ENCODE results near the gene RASL10B.
"Not testable (repeated sequence)": the region's sequence is repeated elsewhere in the genome, so short reads cannot be mapped to it uniquely, and the experiment has no call there.

The RASL10B gene

GRCh38 chr17:35749560-35750412 is 18.3 kb downstream of the RASL10B start:
- Histone ChIP-seq H3K4me1 (ENCODE audit: insufficient read depth, low read length) (peaks cover 8% of the 10 kb centered on the region), H3K4me3 (ENCODE audit: low read length) (peak overlapping the region; percentile 19), H3K9me3 (ENCODE audit: low read length) (no peaks in the 10 kb centered on the region), H3K36me3 (ENCODE audit: insufficient read depth, low read length) (no peaks in the 10 kb centered on the region), H2AFZ (ENCODE audit: low read depth, low read length) (no peak overlapping the region), H3K27me3 (ENCODE audit: insufficient read depth, low read length) (peaks cover 26% of the 10 kb centered on the region)

DNA sequence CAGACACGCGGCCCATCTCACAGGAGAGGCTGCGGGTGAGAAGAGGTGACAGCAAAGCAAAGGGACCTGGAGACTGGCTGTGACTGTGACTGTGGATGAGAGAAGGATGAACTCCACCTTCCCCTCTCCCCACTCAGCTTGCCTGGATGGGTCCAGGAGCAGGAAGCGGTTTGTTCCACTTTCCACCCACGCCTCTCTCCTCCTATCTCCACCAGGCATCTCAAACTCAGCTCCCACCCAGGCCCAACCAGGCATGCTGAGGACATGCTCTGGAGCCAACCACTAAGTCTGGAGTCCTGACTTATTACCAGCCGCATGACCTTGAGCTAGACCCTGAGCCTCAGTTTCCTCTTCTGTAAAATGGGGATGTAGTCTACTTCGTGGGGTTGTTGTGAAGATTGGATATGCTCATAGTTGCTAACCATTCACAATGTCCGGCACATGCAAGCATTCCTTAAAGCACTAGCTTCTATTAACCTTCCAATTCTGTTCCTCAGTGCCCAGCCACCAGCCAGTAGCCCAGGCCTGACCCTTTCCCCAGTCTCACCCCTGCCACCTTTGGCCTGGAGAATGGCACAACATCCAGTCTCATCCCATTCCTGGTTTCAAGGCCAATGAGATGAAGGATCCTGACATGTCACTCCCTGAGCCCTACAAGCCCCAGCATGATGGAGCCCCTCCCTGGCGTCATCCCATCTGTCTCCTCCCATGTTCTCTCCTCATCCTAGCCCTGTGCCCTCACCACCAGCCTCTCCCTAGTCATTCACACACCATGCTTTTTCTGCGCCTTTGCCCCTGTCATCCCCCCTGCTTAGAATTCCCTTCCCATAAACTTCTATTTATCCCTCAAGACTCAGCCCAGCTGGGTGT is 19.3 kb downstream of the RASL10B start:
- no peak overlapping the region for H3K4me3 ChIP-seq (ENCODE audit: low read length)
- H3K4me1 ChIP-seq (ENCODE audit: insufficient read depth, low read length): peaks cover 8% of the 10 kb centered on the region
- H3K9me3 ChIP-seq (ENCODE audit: low read length): no peaks in the 10 kb centered on the region
- H2AFZ ChIP-seq (ENCODE audit: low read depth, low read length): no peak overlapping the region
- H3K27me3 ChIP-seq (ENCODE audit: insufficient read depth, low read length): peaks cover 22% of the 10 kb centered on the region
- no peaks in the 10 kb centered on the region for H3K36me3 ChIP-seq (ENCODE audit: insufficient read depth, low read length)

DNA sequence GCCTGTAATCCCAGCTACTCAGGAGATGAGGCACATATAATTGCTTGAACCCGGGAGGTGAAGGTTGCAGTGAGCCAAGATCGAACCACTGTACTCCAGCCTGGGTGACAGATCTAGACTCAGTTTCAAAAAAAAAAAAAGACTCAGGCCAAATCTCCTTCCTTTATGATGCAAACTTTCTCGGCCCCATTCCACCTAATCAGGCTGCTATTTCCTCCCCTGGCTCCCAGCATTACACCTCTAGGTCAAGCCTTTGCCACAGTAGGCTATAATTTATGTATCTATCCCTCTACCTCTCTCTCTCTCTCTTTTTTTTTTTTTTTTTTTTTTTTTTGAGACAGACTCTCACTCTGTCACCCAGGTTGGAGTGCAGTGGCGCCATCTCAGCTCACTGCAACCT is 20.1 kb downstream of the RASL10B start:
- H3K27me3 ChIP-seq (ENCODE audit: insufficient read depth, low read length): peaks cover 22% of the 10 kb centered on the region
- H3K9me3 ChIP-seq (ENCODE audit: low read length); H2AFZ ChIP-seq (ENCODE audit: low read depth, low read length); H3K36me3 ChIP-seq (ENCODE audit: insufficient read depth, low read length); H3K4me3 ChIP-seq (ENCODE audit: low read length); H3K4me1 ChIP-seq (ENCODE audit: insufficient read depth, low read length): not testable (repeated sequence)

DNA sequence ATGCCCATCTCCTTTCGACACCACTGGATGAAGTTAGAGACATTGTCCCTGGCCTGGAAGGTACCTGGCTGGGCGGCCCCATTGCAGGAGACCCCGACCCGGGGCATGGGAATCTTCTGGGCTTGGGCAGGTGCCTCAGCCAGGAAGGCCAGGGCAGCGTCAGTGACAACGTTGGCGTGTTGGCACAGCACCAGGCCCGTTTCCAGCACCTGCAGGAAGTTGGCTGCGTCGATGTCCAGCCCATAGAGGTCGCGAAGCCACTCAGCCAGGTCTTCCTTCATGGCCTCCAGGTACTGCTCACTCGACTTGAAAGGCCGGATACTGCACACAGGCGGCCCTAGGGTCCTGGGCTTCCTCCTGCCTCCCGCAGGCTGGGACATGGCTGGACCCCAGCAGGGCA is 21.0 kb downstream of the RASL10B start:
- H3K4me3 ChIP-seq (ENCODE audit: low read length): no peak overlapping the region
- H3K36me3 ChIP-seq (ENCODE audit: insufficient read depth, low read length): no peaks in the 10 kb centered on the region
- peaks cover 8% of the 10 kb centered on the region for H3K4me1 ChIP-seq (ENCODE audit: insufficient read depth, low read length)
- H3K27me3 ChIP-seq (ENCODE audit: insufficient read depth, low read length): peaks cover 22% of the 10 kb centered on the region
- H3K9me3 ChIP-seq (ENCODE audit: low read length): no peaks in the 10 kb centered on the region
- no peak overlapping the region for H2AFZ ChIP-seq (ENCODE audit: low read depth, low read length)

GRCh38 chr17:35752945-35753764 is 21.7 kb downstream of the RASL10B start, which contains the start of gene GAS2L2:
Gene GAS2L2, minus strand, starts transcription at chr17:35753239. Its CDS starts 389 bp downstream, at chr17:35752850.
- Histone ChIP-seq H3K36me3 (ENCODE audit: insufficient read depth, low read length) (no peaks in the 10 kb centered on the region), H3K4me3 (ENCODE audit: low read length) (no peak within 1 kb of the TSS), H3K4me1 (ENCODE audit: insufficient read depth, low read length) (peaks cover 8% of the 10 kb centered on the region), H3K27me3 (ENCODE audit: insufficient read depth, low read length) (peaks cover 22% of the 10 kb centered on the region), H2AFZ (ENCODE audit: low read depth, low read length) (no peak within 1 kb of the TSS), H3K9me3 (ENCODE audit: low read length) (no peaks in the 10 kb centered on the region)

DNA sequence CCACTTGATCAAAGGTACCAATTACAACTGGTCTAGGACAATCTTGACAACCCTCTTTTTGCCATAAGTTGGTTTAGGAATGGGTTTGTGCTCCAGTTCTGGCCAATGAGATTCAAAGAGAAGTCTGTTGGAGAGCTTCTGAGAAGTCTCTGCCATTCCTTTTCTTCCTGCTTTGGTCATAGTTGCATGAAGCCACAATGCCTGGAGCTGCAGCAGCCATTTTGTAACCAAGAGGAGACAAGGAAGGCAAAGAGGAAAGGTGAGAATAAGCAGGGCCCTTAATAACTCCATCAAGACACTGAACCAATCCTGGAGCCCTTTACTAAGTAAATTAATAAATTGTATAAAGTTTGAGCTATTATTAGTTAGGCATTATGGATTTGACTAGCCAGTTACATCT is 25.8 kb downstream of the RASL10B start:
- Histone ChIP-seq H3K27me3 (ENCODE audit: insufficient read depth, low read length) (no peaks in the 10 kb centered on the region), H3K9me3 (ENCODE audit: low read length) (no peaks in the 10 kb centered on the region), H3K36me3 (ENCODE audit: insufficient read depth, low read length) (no peaks in the 10 kb centered on the region), H3K4me3 (ENCODE audit: low read length) (no peak overlapping the region), H3K4me1 (ENCODE audit: insufficient read depth, low read length) (no peaks in the 10 kb centered on the region), H2AFZ (ENCODE audit: low read depth, low read length) (no peak overlapping the region)

GRCh38 chr17:35760587-35760986 is 29.1 kb downstream of the RASL10B start, which contains the start of gene C17orf50:
Gene C17orf50, plus strand, starts transcription at chr17:35760887. Its CDS starts 55 bp downstream, at chr17:35760942.
- peaks cover 5% of the 10 kb centered on the region for H3K4me1 ChIP-seq (ENCODE audit: insufficient read depth, low read length)
- no peaks in the 10 kb centered on the region for H3K27me3 ChIP-seq (ENCODE audit: insufficient read depth, low read length)
- H3K4me3 ChIP-seq (ENCODE audit: low read length): no peak within 1 kb of the TSS
- no peak within 1 kb of the TSS for H2AFZ ChIP-seq (ENCODE audit: low read depth, low read length)
- H3K9me3 ChIP-seq (ENCODE audit: low read length): no peaks in the 10 kb centered on the region
- H3K36me3 ChIP-seq (ENCODE audit: insufficient read depth, low read length): no peaks in the 10 kb centered on the region

GRCh38 chr17:35761601-35762000 is 30.2 kb downstream of the RASL10B start:
- Histone ChIP-seq H3K9me3 (ENCODE audit: low read length) (no peaks in the 10 kb centered on the region), H3K4me1 (ENCODE audit: insufficient read depth, low read length) (peaks cover 14% of the 10 kb centered on the region), H3K4me3 (ENCODE audit: low read length) (no peak overlapping the region), H3K36me3 (ENCODE audit: insufficient read depth, low read length) (no peaks in the 10 kb centered on the region), H3K27me3 (ENCODE audit: insufficient read depth, low read length) (no peaks in the 10 kb centered on the region), H2AFZ (ENCODE audit: low read depth, low read length) (no peak overlapping the region)

DNA sequence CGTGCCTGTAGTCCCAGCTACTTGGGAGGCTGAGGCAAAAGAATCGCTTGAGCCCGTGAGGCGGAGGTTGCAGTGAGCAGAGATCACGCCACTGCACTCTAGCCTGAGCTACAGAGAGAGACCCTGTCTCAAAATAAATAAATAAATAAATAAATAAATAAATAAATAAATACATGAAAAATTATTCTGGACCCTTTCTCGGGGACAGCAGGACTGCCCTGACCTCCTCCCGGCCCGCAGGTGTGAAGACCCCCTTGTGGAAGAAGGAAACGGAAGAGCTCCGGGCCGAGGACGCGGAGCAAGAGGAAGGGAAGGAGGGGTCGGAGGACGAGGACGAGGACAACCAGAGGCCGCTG is 32.3 kb downstream of the RASL10B start:
- H3K4me1 ChIP-seq (ENCODE audit: insufficient read depth, low read length): peaks cover 14% of the 10 kb centered on the region
- peak overlapping the region; percentile 47 for H3K4me3 ChIP-seq (ENCODE audit: low read length)
- no peaks in the 10 kb centered on the region for H3K9me3 ChIP-seq (ENCODE audit: low read length)
- no peaks in the 10 kb centered on the region for H3K27me3 ChIP-seq (ENCODE audit: insufficient read depth, low read length)
- H2AFZ ChIP-seq (ENCODE audit: low read depth, low read length): no peak overlapping the region
- H3K36me3 ChIP-seq (ENCODE audit: insufficient read depth, low read length): no peaks in the 10 kb centered on the region

GRCh38 chr17:35764123-35764991 is 32.9 kb downstream of the RASL10B start:
- H3K9me3 ChIP-seq (ENCODE audit: low read length): no peaks in the 10 kb centered on the region
- H3K4me1 ChIP-seq (ENCODE audit: insufficient read depth, low read length): peaks cover 14% of the 10 kb centered on the region
- H2AFZ ChIP-seq (ENCODE audit: low read depth, low read length): peak overlapping the region; percentile 90
- no peaks in the 10 kb centered on the region for H3K27me3 ChIP-seq (ENCODE audit: insufficient read depth, low read length)
- H3K36me3 ChIP-seq (ENCODE audit: insufficient read depth, low read length): no peaks in the 10 kb centered on the region
- H3K4me3 ChIP-seq (ENCODE audit: low read length): peak overlapping the region; percentile 47

DNA sequence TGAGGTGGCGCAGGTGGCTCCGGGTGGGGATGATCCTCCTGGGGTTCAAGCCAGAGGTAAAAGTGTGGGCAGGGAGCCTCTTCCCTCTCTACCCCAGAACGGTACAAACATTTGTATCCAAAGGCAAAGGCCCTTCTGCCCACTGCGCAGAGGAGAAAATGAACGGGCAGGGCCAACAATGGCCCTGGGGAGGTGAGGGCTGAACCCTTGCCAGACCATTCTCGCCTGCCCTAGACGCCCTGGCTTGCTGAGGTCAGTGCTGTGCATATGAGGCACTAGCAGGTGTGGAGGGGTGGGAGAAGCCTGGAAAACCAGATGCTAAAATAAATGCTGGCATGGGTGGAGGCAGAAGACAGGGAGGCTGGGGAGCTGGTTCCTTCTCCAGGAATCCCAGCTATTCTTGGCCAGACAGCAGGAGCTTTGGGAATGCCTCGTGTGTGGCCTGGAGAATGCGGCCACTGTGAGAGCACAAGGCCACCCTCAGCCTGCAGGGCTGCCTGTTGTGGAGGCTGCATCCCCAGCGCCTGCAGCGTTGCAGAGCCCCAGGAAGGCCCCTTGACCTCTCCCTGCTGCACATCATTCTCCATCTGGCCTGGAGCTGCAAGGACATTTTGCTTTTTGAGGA is 33.8 kb downstream of the RASL10B start:
- Histone ChIP-seq H3K4me3 (ENCODE audit: low read length) (no peak overlapping the region), H3K4me1 (ENCODE audit: insufficient read depth, low read length) (peaks cover 14% of the 10 kb centered on the region), H3K36me3 (ENCODE audit: insufficient read depth, low read length) (no peaks in the 10 kb centered on the region), H3K27me3 (ENCODE audit: insufficient read depth, low read length) (no peaks in the 10 kb centered on the region), H2AFZ (ENCODE audit: low read depth, low read length) (peak overlapping the region; percentile 12), H3K9me3 (ENCODE audit: low read length) (no peaks in the 10 kb centered on the region)
